ENCODE measurements around the gene OR12D1. TPM values are rescaled to one million over a fixed set of nuclear protein-coding genes. Genes with fewer than 3 reads are reported as not detected.
"Not testable (repeated sequence)": the region's sequence is repeated elsewhere in the genome, so short reads cannot be mapped to it uniquely, and the experiment has no call there.

OR12D1 gene
- total and polyA plus RNA-seq, 2 donors, result not detected

DNA sequence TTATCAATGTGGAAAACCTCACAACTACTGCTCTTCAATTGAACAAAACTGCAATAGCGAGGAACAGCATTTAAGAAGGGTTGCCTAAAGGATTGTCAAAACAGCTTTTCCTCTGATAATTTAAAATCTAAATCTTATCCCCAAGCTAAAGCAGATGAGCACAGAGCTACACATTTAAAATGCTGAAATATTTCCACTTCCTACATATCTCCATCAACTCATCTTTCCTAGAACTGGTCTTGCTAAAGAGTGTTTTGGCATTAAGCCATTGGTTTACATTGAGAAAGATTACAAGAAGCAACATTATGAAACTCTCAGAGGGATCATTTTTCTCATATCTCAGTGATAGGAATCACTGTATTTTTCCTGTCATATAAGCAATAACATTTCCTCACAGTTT, 28.0 kb downstream of the OR12D1 start:
- WGBS, result 61% methylated on average over 1 of the region's 1 CpG
- no peak for DNase-seq (ENCODE audit: extremely low spot score)
- Histone ChIP-seq H3K4me1 (ENCODE audit: insufficient read depth) (no peaks in the 10 kb centered on the region), H3K27ac (ENCODE audit: low read depth) (no peak overlapping the region), H3K36me3 (ENCODE audit: insufficient read depth) (no peaks in the 10 kb centered on the region), H3K4me3 (ENCODE audit: low read depth, low read length) (no peak overlapping the region)

DNA sequence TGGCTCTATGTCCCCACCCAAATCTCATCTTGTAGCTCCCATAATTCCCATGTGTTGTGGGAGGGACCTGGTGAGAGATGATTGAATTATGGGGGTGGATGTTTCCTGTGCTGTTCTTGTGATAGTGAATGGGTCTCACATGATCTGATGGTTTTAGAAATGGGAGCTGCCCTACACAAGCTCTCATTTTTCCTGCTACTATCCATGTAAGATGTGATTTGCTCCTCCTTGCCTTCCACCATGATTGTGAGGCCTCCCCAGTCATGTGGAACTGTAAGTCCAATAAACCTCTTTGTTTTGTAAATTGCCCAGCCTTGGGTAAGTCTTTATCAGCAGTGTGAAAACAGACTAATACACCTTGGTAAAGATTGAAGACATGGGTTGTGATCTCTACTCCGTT, 29.3 kb downstream of the OR12D1 start:
- 75% methylated on average over 1 of the region's 1 CpG for WGBS
- DNase-seq (ENCODE audit: extremely low spot score), result not testable (repeated sequence)

DNA sequence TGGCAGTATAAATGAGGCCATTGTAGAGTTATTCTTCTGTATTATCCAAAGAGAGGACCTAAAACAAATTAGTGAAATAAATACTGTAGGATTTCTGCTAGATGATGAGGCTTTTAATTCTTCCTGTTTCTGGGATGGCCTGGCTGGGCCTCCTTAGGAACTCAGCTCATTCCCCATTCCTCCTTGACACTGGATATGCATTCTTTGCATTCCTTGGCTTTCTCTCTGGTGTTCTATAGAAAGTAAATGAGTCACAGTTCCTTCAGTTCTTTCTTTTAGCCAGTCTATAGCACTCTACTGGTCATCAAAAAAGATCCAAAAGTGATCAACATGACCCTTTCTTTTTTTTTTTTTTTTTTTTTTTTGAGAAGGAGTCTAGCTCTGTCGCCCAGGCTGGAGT, 32.9 kb downstream of the OR12D1 start:
- no peak for DNase-seq (ENCODE audit: extremely low spot score)
- Histone ChIP-seq H3K27ac (ENCODE audit: low read depth) (no peak overlapping the region), H3K4me1 (ENCODE audit: insufficient read depth) (no peaks in the 10 kb centered on the region), H3K36me3 (ENCODE audit: insufficient read depth) (no peaks in the 10 kb centered on the region), H3K4me3 (ENCODE audit: low read depth, low read length) (no peak overlapping the region)
- 80% methylated on average over 1 of the region's 1 CpG for WGBS

More for the DNA sequence above, 29.3 kb downstream of the OR12D1 start:
- H3K4me1 ChIP-seq (ENCODE audit: insufficient read depth); H3K4me3 ChIP-seq (ENCODE audit: low read depth, low read length); H3K36me3 ChIP-seq (ENCODE audit: insufficient read depth); H3K27ac ChIP-seq (ENCODE audit: low read depth): not testable (repeated sequence)

DNA sequence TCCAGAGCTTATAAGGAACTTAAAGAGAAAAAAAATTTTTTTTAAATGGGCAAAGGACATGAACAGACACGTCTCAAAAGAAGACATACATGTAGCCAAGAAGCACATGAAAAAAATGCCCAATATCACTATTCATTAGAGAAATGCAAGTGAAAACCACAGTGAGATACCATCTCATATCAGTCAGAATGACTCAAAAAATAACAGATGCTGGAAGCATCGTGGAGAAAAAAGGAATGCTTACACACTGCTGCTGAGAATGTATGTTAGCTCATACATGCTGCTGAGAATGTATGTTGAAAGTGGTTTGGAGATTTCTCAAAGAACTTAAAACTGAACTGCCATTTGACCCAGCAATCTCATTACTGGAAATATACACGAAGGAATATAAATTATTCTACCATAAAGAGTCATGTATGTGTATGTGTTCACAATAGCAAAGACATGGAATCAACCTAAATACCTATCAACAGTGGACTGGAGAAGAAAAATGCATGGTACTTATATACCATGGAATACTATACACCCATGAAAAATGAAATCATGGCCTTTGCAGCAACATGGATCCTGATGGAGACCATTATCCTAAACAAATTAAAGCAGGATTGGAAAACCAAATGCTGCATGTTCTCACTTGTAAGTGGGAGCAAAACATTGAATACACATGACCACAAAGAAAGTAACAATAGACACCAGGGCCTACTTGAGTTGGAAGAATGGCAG, 36.9 kb downstream of the OR12D1 start:
- DNase-seq (ENCODE audit: extremely low spot score), result no peak
- H3K4me1 ChIP-seq (ENCODE audit: insufficient read depth), result no peaks in the 10 kb centered on the region
- no peak overlapping the region for H3K4me3 ChIP-seq (ENCODE audit: low read depth, low read length)
- no peak overlapping the region for H3K27ac ChIP-seq (ENCODE audit: low read depth)
- no peaks in the 10 kb centered on the region for H3K36me3 ChIP-seq (ENCODE audit: insufficient read depth)
- 74% methylated on average over 3 of the region's 3 CpGs for WGBS

DNA sequence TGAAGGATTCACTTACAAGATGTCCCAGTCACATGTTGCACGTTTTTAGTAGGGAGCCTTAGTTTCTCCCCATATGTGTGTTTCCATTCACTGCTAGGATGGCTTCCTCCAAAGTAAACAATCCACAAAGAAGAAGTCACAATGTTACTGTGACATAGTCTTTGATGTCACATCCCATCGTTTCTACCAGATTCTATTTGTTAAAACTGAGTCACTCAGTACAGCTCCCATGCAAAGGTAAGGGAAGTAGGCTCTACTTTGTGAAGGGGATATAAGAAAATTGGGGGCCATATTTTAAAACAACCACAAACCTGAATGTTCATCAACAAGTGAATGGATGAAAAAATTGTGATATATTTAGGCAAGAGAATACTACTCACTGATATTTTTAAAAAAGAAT, 42.2 kb downstream of the OR12D1 start, which contains the start of the genes OR11A1 and OR2H1:
Gene OR11A1, minus strand, starts transcription at position 101 of the 400 bp plus-strand sequence. CDS start 29,430 bp downstream, outside the sequence.
Gene OR2H1, plus strand, starts transcription at position 185 of the 400 bp plus-strand sequence. CDS start 4,615 bp downstream, outside the sequence.
- WGBS, result 59% methylated on average over 2 of the region's 2 CpGs
- H3K27ac ChIP-seq (ENCODE audit: low read depth), result no peak within 1 kb of the TSS
- H3K4me3 ChIP-seq (ENCODE audit: low read depth, low read length), result no peak within 1 kb of the TSS
- H3K36me3 ChIP-seq (ENCODE audit: insufficient read depth), result no peaks in the 10 kb centered on the region
- no peak for DNase-seq (ENCODE audit: extremely low spot score)
- H3K4me1 ChIP-seq (ENCODE audit: insufficient read depth), result no peaks in the 10 kb centered on the region

DNA sequence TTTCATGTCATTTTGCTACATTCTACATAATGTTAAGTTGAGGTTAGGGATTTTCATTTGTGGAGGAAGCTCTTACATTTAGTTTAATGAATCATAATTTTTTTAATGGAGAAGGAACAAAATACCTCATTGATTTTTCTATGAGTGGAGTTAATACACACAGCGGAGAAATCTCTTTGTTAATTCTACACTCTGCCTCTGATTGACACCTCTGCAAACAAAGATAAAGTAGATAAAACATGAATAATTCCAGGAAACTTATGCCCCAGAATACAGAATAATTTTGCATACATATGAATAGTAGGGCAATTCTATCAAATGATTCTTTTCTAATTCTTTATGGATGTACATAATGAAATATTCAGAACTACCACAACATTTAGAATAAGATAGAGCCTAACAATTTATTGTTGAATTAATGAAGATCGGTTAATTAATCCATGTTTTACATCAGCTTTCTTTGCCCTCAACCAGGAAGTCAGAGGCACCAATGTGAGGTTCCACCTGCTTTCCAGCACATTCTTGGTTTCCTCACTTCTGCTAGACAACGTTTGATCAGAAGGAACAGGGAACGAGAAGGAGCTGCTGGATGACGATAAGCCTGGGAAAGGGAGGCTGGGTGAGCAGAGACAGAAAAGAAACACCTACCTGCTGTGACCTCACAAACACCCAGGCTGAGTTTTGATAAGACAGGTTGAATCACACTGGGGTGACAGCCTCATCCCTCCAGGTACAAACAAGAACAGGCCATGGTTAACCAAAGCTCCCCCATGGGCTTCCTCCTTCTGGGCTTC, 46.5 kb downstream of the OR12D1 start:
- H3K36me3 ChIP-seq (ENCODE audit: insufficient read depth), result no peaks in the 10 kb centered on the region
- DNase-seq (ENCODE audit: extremely low spot score), result no peak
- no peaks in the 10 kb centered on the region for H3K4me1 ChIP-seq (ENCODE audit: insufficient read depth)
- no peak overlapping the region for H3K27ac ChIP-seq (ENCODE audit: low read depth)
- WGBS, result 84% methylated on average over 5 of the region's 5 CpGs
- no peak overlapping the region for H3K4me3 ChIP-seq (ENCODE audit: low read depth, low read length)

DNA sequence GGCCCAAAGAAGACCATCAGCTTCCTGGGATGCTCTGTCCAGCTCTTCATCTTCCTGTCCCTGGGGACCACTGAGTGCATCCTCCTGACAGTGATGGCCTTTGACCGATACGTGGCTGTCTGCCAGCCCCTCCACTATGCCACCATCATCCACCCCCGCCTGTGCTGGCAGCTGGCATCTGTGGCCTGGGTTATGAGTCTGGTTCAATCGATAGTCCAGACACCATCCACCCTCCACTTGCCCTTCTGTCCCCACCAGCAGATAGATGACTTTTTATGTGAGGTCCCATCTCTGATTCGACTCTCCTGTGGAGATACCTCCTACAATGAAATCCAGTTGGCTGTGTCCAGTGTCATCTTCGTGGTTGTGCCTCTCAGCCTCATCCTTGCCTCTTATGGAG, 47.3 kb downstream of the OR12D1 start:
- WGBS, result 83% methylated on average over 6 of the region's 6 CpGs

DNA sequence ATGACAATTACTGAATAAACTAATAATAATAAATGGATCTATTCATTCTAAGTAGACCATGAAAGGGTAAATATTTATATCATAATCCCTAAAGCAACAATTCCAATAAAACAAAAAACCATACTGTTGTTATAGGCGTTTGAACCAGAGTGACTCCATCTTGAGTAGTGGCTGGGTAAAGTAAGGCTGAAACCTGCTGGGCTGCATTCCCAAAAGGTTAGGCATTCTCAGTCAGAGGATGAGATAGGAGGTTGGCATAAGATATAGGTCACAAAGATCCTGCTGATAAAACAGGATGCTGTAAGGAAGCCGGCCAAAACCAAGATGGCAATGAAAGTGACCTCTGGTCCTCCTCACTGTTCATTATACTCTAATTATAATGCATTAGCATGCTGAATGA, 50.6 kb downstream of the OR12D1 start:
- H3K36me3 ChIP-seq (ENCODE audit: insufficient read depth), result no peaks in the 10 kb centered on the region
- no peak for DNase-seq (ENCODE audit: extremely low spot score)
- H3K4me3 ChIP-seq (ENCODE audit: low read depth, low read length), result no peak overlapping the region
- 64% methylated on average over 2 of the region's 2 CpGs for WGBS
- no peak overlapping the region for H3K27ac ChIP-seq (ENCODE audit: low read depth)
- H3K4me1 ChIP-seq (ENCODE audit: insufficient read depth), result no peaks in the 10 kb centered on the region

More for the DNA sequence above, 47.3 kb downstream of the OR12D1 start:
- Histone ChIP-seq H3K4me3 (ENCODE audit: low read depth, low read length) (no peak overlapping the region), H3K27ac (ENCODE audit: low read depth) (no peak overlapping the region), H3K36me3 (ENCODE audit: insufficient read depth) (no peaks in the 10 kb centered on the region), H3K4me1 (ENCODE audit: insufficient read depth) (no peaks in the 10 kb centered on the region)
- no peak for DNase-seq (ENCODE audit: extremely low spot score)

DNA sequence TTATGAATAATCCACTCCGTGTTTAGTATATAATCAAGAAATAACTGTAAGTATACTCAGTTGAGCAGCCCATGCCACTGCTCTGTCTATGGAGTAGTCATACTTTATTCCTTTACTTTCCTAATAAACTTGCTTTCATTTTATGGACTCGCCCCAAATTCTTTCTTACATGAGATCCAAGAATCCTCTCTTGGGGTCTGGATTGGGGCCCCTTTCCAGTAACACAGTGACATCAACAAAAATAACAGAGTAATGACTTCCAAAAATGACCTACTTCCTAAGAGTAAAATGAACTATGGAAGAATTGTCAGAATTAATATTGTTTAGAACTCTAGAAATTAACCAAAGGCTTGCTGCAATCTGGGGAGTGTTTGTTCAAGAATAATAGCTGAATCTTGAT, 51.1 kb downstream of the OR12D1 start:
- WGBS, result 88% methylated on average over 2 of the region's 2 CpGs
- no peak overlapping the region for H3K27ac ChIP-seq (ENCODE audit: low read depth)
- no peak overlapping the region for H3K4me3 ChIP-seq (ENCODE audit: low read depth, low read length)

DNA sequence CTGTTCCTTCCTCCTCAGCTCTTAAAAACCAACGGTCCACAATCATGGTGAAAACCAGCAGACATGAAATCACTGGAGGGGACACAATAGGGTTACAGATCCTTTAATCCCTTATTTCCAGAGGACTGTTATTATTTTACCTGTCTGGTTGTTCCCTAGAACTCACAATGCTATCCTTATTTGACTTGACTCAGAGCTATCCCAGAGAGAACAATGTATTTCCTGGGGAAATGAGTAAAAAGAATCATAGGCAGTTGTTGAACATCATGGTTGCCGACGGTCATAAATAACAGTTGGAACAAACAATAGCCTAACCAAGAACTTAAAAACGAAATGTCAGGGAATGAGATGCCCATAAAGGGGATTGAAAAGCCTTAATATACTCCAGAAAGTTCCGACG, 51.5 kb downstream of the OR12D1 start:
- H3K4me1 ChIP-seq (ENCODE audit: insufficient read depth), result no peaks in the 10 kb centered on the region
- no peak overlapping the region for H3K4me3 ChIP-seq (ENCODE audit: low read depth, low read length)
- H3K27ac ChIP-seq (ENCODE audit: low read depth), result no peak overlapping the region
- no peak for DNase-seq (ENCODE audit: extremely low spot score)
- no peaks in the 10 kb centered on the region for H3K36me3 ChIP-seq (ENCODE audit: insufficient read depth)
- 56% methylated on average over 6 of the region's 6 CpGs for WGBS

More for the DNA sequence above, 51.1 kb downstream of the OR12D1 start:
- no peak for DNase-seq (ENCODE audit: extremely low spot score)
- Histone ChIP-seq H3K4me1 (ENCODE audit: insufficient read depth) (no peaks in the 10 kb centered on the region), H3K36me3 (ENCODE audit: insufficient read depth) (no peaks in the 10 kb centered on the region)

Other genes starting within 250 kb of the OR12D1 start
- gene OR2J2, start 244.0 kb upstream of the OR12D1 start, total RNA-seq, result not detected
- gene OR2J2, start 244.0 kb upstream of the OR12D1 start, polyA plus RNA-seq, result not detected
- not detected for gene OR14J1, start 113.2 kb upstream of the OR12D1 start, total RNA-seq
- gene OR14J1, start 113.2 kb upstream of the OR12D1 start, polyA plus RNA-seq, result not detected
- not detected for gene OR5V1, start 46.1 kb upstream of the OR12D1 start, total RNA-seq
- not detected for gene OR5V1, start 46.1 kb upstream of the OR12D1 start, polyA plus RNA-seq
- not detected for gene OR12D3, start 39.6 kb upstream of the OR12D1 start, total RNA-seq
- gene OR12D3, start 39.6 kb upstream of the OR12D1 start, polyA plus RNA-seq, result not detected
- gene OR12D2, start 19.3 kb upstream of the OR12D1 start, total RNA-seq, result not detected
- not detected for gene OR12D2, start 19.3 kb upstream of the OR12D1 start, polyA plus RNA-seq
- not detected for gene OR10C1, start 24.4 kb downstream of the OR12D1 start, total RNA-seq
- gene OR10C1, start 24.4 kb downstream of the OR12D1 start, polyA plus RNA-seq, result not detected
- not detected for gene OR11A1, start 42.1 kb downstream of the OR12D1 start, total RNA-seq
- not detected for gene OR11A1, start 42.1 kb downstream of the OR12D1 start, polyA plus RNA-seq
- not detected for gene OR2H1, start 42.2 kb downstream of the OR12D1 start, total RNA-seq
- not detected for gene OR2H1, start 42.2 kb downstream of the OR12D1 start, polyA plus RNA-seq
- 0.32 TPM for gene MAS1L, start 73.0 kb downstream of the OR12D1 start, total RNA-seq
- gene MAS1L, start 73.0 kb downstream of the OR12D1 start, polyA plus RNA-seq, result not detected
- gene UBD, start 144.8 kb downstream of the OR12D1 start, total RNA-seq, result 2.1 TPM
- 2.9 TPM for gene UBD, start 144.8 kb downstream of the OR12D1 start, polyA plus RNA-seq
- gene OR2H2, start 170.2 kb downstream of the OR12D1 start, total RNA-seq, result not detected
- not detected for gene OR2H2, start 170.2 kb downstream of the OR12D1 start, polyA plus RNA-seq
- 39.1 TPM for gene GABBR1, start 218.3 kb downstream of the OR12D1 start, total RNA-seq
- gene GABBR1, start 218.3 kb downstream of the OR12D1 start, polyA plus RNA-seq, result 39.4 TPM
- not detected for gene MOG, start 242.2 kb downstream of the OR12D1 start, total RNA-seq
- not detected for gene MOG, start 242.2 kb downstream of the OR12D1 start, polyA plus RNA-seq

Data from urinary bladder (tissue), 4 donors.